GM12878 (cell line): ENCODE data around the gene UQCRQ. TPM values are rescaled to one million over a fixed set of nuclear protein-coding genes. Genes with fewer than 3 reads are reported as not detected.

Experiments
- ATAC-seq: fragments of 200-7000 bp; cut with Tn5 transposase; 3 replicates; pipeline ENCODE4 v1.9.1; 2020; ENCODE audit warnings: mild to moderate bottlenecking, moderate library complexity
- BruUV-seq: library from RNA; stranded (reverse); fragments of 400-500 nt; replicated peaks from 2 replicates; lab custom pipeline; 2021; lab: Mats Ljungman, UMichigan
- CTCF ChIA-PET: fragments of 300-600 bp; sonication (Branson Sonifier 250); formaldehyde crosslinking; extraction: SDS; loops from one replicate; lab custom pipeline; 2021; ENCODE audit warnings: inconsistent platforms; lab: Yijun Ruan, JAX
- POLR2A ChIA-PET: fragments of 350-600 bp; formaldehyde crosslinking; extraction: SDS; loops from one replicate; lab custom pipeline; 2021; ENCODE audit warnings: inconsistent platforms; lab: Charles Lee
- RAD21 ChIA-PET: fragments of 300-600 bp; sonication (Branson Sonifier 250); formaldehyde crosslinking; loops from one replicate; lab custom pipeline; 2023; ENCODE audit warnings: antibody characterized with exemption; ENCODE audit not compliant: unreplicated experiment; lab: Charles Lee
- SMC1A ChIA-PET: fragments of 300-600 bp; sonication (Branson Sonifier 250); formaldehyde crosslinking; loops from one replicate; lab custom pipeline; 2023; ENCODE audit not compliant: unreplicated experiment, uncharacterized antibody; lab: Charles Lee
- DNase-seq: peaks from one replicate; pipeline ENCODE4 v3.0.0-alpha.2; 2011; ENCODE audit warnings: low read depth, low spot score
- FAIRE-seq: peaks from 3 replicates; lab custom pipeline; 2011; peaks lifted over from hg19 to GRCh38; lab: Jason Lieb, UNC
- H2AFZ ChIP-seq: 2 replicates; pipeline ENCODE4 v1.6.0; 2011; ENCODE audit warnings: low read depth, low read length, control low read depth; ENCODE audit not compliant: control insufficient read depth
- H3K27ac ChIP-seq: 2 replicates; pipeline ENCODE4 v1.5.1; 2011; ENCODE audit warnings: control low read depth; ENCODE audit not compliant: control insufficient read depth, insufficient read depth
- H3K27me3 ChIP-seq, 2 experiments: replicated peaks in 1 of 2; 2 replicates each; pipeline versions ENCODE4 v1.6.0 to v1.6.1; 2011; ENCODE audit warnings: low read length in 1 of 2; ENCODE audit not compliant: control insufficient read depth in 2 of 2, insufficient read depth in 2 of 2
- H3K36me3 ChIP-seq, 2 experiments: 2 replicates each; pipeline ENCODE4 v1.5.1; 2011; ENCODE audit warnings: low read length in 1 of 2; ENCODE audit not compliant: control insufficient read depth in 2 of 2, insufficient read depth in 2 of 2
- H3K4me1 ChIP-seq: 2 replicates; pipeline ENCODE4 v1.6.1; 2011; ENCODE audit warnings: mild to moderate bottlenecking, low read length, moderate library complexity, mixed read lengths; ENCODE audit not compliant: control insufficient read depth, insufficient read depth
- H3K4me2 ChIP-seq: 2 replicates; pipeline ENCODE4 v1.6.0; 2011; ENCODE audit warnings: control low read depth; ENCODE audit not compliant: control insufficient read depth, insufficient read depth
- H3K4me3 ChIP-seq: fragments of 200-600 bp; sonication (generic); 2 replicates; pipeline ENCODE4 v1.5.1; 2016
- H3K79me2 ChIP-seq: 2 replicates; pipeline ENCODE4 v1.6.0; 2011; ENCODE audit warnings: low read length; ENCODE audit not compliant: control insufficient read depth, insufficient read depth
- H3K9ac ChIP-seq: 2 replicates; pipeline ENCODE4 v1.8.0; 2011; ENCODE audit warnings: low read length, control low read depth, mixed read lengths; ENCODE audit not compliant: control insufficient read depth, insufficient read depth
- H3K9me3 ChIP-seq: replicated peaks from 3 replicates; pipeline ENCODE4 v1.5.1; 2011; ENCODE audit warnings: mild to moderate bottlenecking, low read length; ENCODE audit not compliant: control insufficient read depth, insufficient read depth
- H4K20me1 ChIP-seq: 2 replicates; pipeline ENCODE4 v1.6.0; 2011; ENCODE audit not compliant: control insufficient read depth, insufficient read depth
- CEBPZ ChIP-seq: fragments of 150-350 bp; IDR thresholded peaks from 2 replicates; pipeline ENCODE4 v1.6.1; 2016; ENCODE audit warnings: low read depth, low read length
- EGR1 ChIP-seq, 2 experiments: IDR thresholded peaks; 1 replicate in 1 of 2; 2 replicates in 1 of 2; pipeline ENCODE4 v1.6.1; 2011 to 2012; ENCODE audit warnings: low read depth in 2 of 2, low read length in 2 of 2, borderline replicate concordance in 1 of 2, mild to moderate bottlenecking in 1 of 2, moderate library complexity in 1 of 2
- ESRRA ChIP-seq: IDR thresholded peaks from 2 replicates; pipeline ENCODE4 v1.6.1; 2012; ENCODE audit warnings: mild to moderate bottlenecking, low read length, improper control_type of control experiment
- EZH2 ChIP-seq: IDR thresholded peaks from 2 replicates; pipeline ENCODE4 v1.6.1; 2012; ENCODE audit warnings: low read depth, mild to moderate bottlenecking, control low read depth, inconsistent platforms, low read length, borderline replicate concordance; ENCODE audit not compliant: control insufficient read depth
- MLLT1 ChIP-seq: fragments of 450-650 bp; IDR thresholded peaks from 2 replicates; pipeline ENCODE4 v1.6.1; 2016; ENCODE audit warnings: mild to moderate bottlenecking
- NFXL1 ChIP-seq: fragments of 450-650 bp; IDR thresholded peaks from 2 replicates; pipeline ENCODE4 v1.6.1; 2017; ENCODE audit warnings: antibody characterized with exemption, mild to moderate bottlenecking, borderline replicate concordance
- NFYB ChIP-seq: IDR thresholded peaks from 2 replicates; pipeline ENCODE4 v1.6.1; 2011; ENCODE audit warnings: low read depth, mild to moderate bottlenecking, low read length, improper control_type of control experiment, moderate library complexity; ENCODE audit not compliant: insufficient read depth
- REST ChIP-seq: IDR thresholded peaks from 2 replicates; pipeline ENCODE4 v1.6.1; 2012; ENCODE audit warnings: mild to moderate bottlenecking, low read depth, low read length
- SIN3A ChIP-seq: IDR thresholded peaks from 2 replicates; pipeline ENCODE4 v1.6.1; 2012; ENCODE audit warnings: low read depth, low read length, improper control_type of control experiment
- YBX1 ChIP-seq: fragments of 450-650 bp; IDR thresholded peaks from 2 replicates; pipeline ENCODE4 v1.6.1; 2016; ENCODE audit warnings: antibody characterized with exemption
- ZZZ3 ChIP-seq: IDR thresholded peaks from 2 replicates; pipeline ENCODE4 v1.6.1; 2011; ENCODE audit warnings: low read depth; ENCODE audit not compliant: control insufficient read depth, insufficient read length
- WGBS: methylation state at CpG from one replicate; pipeline ENCODE4 v1.1.6; 2016; ENCODE audit warnings: low lambda C conversion rate; ENCODE audit not compliant: insufficient replicate concordance, insufficient coverage; ENCODE audit errors: missing lambda C conversion rate; 5-methylcytosine and 5-hydroxymethylcytosine counted together
- in situ Hi-C: fragments of 300-500 bp; cut with MboI; formaldehyde crosslinking; loops from 9 replicates; pipeline ENCODE4 v1.14.3; 2018; ENCODE audit warnings: mixed read lengths
- intact Hi-C: fragments of 100-400 bp; cut with micrococcal nuclease; formaldehyde crosslinking; loops from one replicate; pipeline ENCODE4 v1.14.2; 2022; ENCODE audit not compliant: unreplicated experiment
- polyA plus RNA-seq, 11 experiments: library from polyadenylated mRNA; depleted of rRNA in 4 of 11; unstranded in 6 of 11; stranded (reverse) in 5 of 11; fragments of >200 nt; fragmentation: Nextera tagmentation in 4 of 11; fragmentation: Illumina TruSeq in 1 of 11; extraction: Ambion mirVana in 4 of 11; extraction: Trizol in 1 of 11; gene quantifications; 1 replicate in 1 of 11; 2 replicates in 10 of 11; pipeline versions ENCODE4 v1.2.1 to v1.2.3, GENCODE V29; 2011 to 2016; ENCODE audit warnings: inconsistent platforms in 2 of 11, missing spikeins in 2 of 11, low read depth in 1 of 11
- total RNA-seq, 4 experiments: library from RNA; depleted of rRNA in 3 of 4; stranded (reverse); fragments of >200 nt in 3 of 4; fragmentation: Illumina TruSeq in 1 of 4; extraction: Trizol in 1 of 4; gene quantifications; 2 replicates each; pipeline versions ENCODE4 v1.2.1 to v1.2.3, GENCODE V29; 2013 to 2021

The UQCRQ gene
- total and polyA plus RNA-seq, 10 of the 15 experiments (the other 5 are each of a cell fraction or from before 2014, with no cell fraction given), result 121 to 1,579 (median 408) TPM

GRCh38 chr5:132848270-132848669 lies 18.2 kb upstream of the UQCRQ start (continued):
- TF ChIP-seq REST (no peak), ZZZ3 (no peak), NFYB (no peak), SIN3A (no peak)

- ChIA-PET POLR2A (no interaction called here), SMC1A (interaction anchor here (1.5 to 1.9 kb wide), 2 partner anchors 14 to 17 kb away, joined by 5 read pairs; partner anchors contain the start of genes GDF9 and UQCRQ), CTCF (interaction anchor here (0.9 to 1.3 kb wide), 6 partner anchors 9 to 323 kb away, joined by 3 to 5 read pairs (median 3); no protein-coding TSS in a partner anchor), RAD21 (no interaction called here)
- H3K27ac ChIP-seq, result no peak overlapping the region
- no peaks in the 10 kb centered on the region for H3K4me1 ChIP-seq
- FAIRE-seq, result peak; percentile 66
- no peak for ATAC-seq
- no TSS peak for BruUV-seq
- H3K27me3 ChIP-seq, result no peaks in the 10 kb centered on the region
- no peaks in the 10 kb centered on the region for H4K20me1 ChIP-seq
- no peak for DNase-seq
- H3K36me3 ChIP-seq, result no peaks in the 10 kb centered on the region
- H3K9ac ChIP-seq, result no peak overlapping the region
- H3K9me3 ChIP-seq, result no peaks in the 10 kb centered on the region
- no peak overlapping the region for H3K4me3 ChIP-seq
- intact Hi-C loops, result no loop called here
- H2AFZ ChIP-seq, result no peak overlapping the region
- H3K4me2 ChIP-seq, result no peak overlapping the region
- in situ Hi-C loops, result no loop called here
- H3K79me2 ChIP-seq, result no peaks in the 10 kb centered on the region
- whole genome bisulfite sequencing, result 0% methylated on average over 1 of the region's 1 CpG
- no peak for TF ChIP-seq MLLT1
- TF ChIP-seq CEBPZ, result no peak
- no peak for TF ChIP-seq YBX1
- TF ChIP-seq NFXL1, result no peak
- TF ChIP-seq EZH2, result no peak
- TF ChIP-seq EGR1 (IDR thresholded peaks at IDR 0.05; ENCODE audit: borderline replicate concordance in 1 of 2, low read depth in 2 of 2, low read length in 2 of 2), result no peak
- no peak for TF ChIP-seq ESRRA
Observed at GRCh38 chr5:132849347-132849746, 17.1 kb upstream of the UQCRQ start.
